Measurements from ENCODE around the gene ICE2. TPM values are rescaled to one million over a fixed set of nuclear protein-coding genes. Genes with fewer than 3 reads are reported as not detected.

ICE2 gene
- total and polyA plus RNA-seq, 2 experiments from 2014 or later, result 64.2 to 64.3 TPM

- Mint-ChIP-seq H3K9me3 (no peaks in the 10 kb centered on the region), H3K4me1 (peaks cover 5% of the 10 kb centered on the region; the same call in 1 of the 3 replicates), H3K4me3 (no peak overlapping the region), H3K36me3 (ENCODE audit: low read depth) (no peaks in the 10 kb centered on the region; the same call in 2 of the 3 replicates), H3K27me3 (ENCODE audit: insufficient read depth, low read depth, poor library complexity) (peaks cover 1% of the 10 kb centered on the region), H3K27ac (no peak overlapping the region)
- Histone ChIP-seq H2AFZ (no peak overlapping the region), H3K27ac (ENCODE audit: low read depth) (no peak overlapping the region), H3K36me3 (ENCODE audit: insufficient read depth) (no peaks in the 10 kb centered on the region), H3K4me2 (no peak overlapping the region), H3K4me1 (ENCODE audit: insufficient read depth) (no peaks in the 10 kb centered on the region), H3K79me2 (replicated peaks; ENCODE audit: insufficient read depth) (no peaks in the 10 kb centered on the region), H3F3A (replicated peaks; ENCODE audit: low read depth) (no peaks in the 10 kb centered on the region), H3K4me3 (no peak overlapping the region), H3K27me3 (ENCODE audit: insufficient read depth) (no peaks in the 10 kb centered on the region), H3K9me2 (ENCODE audit: insufficient read depth) (no peaks in the 10 kb centered on the region), H4K20me1 (replicated peaks; ENCODE audit: insufficient read depth) (no peaks in the 10 kb centered on the region)
- DNase-seq (ENCODE audit: low spot score), result no peak
- ATAC-seq, result no peak
- TF ChIP-seq ZNF462 (CRISPR knock-in tag; IDR thresholded peaks at IDR 0.05), result no peak
- no peak for TF ChIP-seq EZH2 (IDR thresholded peaks at IDR 0.05; ENCODE audit: low read depth, unreplicated experiment)
- TF ChIP-seq EZH2phosphoT487 (IDR thresholded peaks at IDR 0.05; ENCODE audit: unreplicated experiment), result no peak
- TF ChIP-seq POLR2AphosphoS5 (IDR thresholded peaks at IDR 0.05; ENCODE audit: low read depth), result no peak
- TF ChIP-seq NANOG (IDR thresholded peaks at IDR 0.05; ENCODE audit: borderline replicate concordance), result no peak
- no peak for TF ChIP-seq ETS1 (IDR thresholded peaks at IDR 0.05)
- no peak for TF ChIP-seq JUNB (IDR thresholded peaks at IDR 0.05; ENCODE audit: unreplicated experiment)
- TF ChIP-seq, protein P1, sequence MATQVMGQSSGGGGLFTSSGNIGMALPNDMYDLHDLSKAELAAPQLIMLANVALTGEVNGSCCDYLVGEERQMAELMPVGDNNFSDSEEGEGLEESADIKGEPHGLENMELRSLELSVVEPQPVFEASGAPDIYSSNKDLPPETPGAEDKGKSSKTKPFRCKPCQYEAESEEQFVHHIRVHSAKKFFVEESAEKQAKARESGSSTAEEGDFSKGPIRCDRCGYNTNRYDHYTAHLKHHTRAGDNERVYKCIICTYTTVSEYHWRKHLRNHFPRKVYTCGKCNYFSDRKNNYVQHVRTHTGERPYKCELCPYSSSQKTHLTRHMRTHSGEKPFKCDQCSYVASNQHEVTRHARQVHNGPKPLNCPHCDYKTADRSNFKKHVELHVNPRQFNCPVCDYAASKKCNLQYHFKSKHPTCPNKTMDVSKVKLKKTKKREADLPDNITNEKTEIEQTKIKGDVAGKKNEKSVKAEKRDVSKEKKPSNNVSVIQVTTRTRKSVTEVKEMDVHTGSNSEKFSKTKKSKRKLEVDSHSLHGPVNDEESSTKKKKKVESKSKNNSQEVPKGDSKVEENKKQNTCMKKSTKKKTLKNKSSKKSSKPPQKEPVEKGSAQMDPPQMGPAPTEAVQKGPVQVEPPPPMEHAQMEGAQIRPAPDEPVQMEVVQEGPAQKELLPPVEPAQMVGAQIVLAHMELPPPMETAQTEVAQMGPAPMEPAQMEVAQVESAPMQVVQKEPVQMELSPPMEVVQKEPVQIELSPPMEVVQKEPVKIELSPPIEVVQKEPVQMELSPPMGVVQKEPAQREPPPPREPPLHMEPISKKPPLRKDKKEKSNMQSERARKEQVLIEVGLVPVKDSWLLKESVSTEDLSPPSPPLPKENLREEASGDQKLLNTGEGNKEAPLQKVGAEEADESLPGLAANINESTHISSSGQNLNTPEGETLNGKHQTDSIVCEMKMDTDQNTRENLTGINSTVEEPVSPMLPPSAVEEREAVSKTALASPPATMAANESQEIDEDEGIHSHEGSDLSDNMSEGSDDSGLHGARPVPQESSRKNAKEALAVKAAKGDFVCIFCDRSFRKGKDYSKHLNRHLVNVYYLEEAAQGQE (IDR thresholded peaks at IDR 0.05; ENCODE audit: unreplicated experiment), result no peak
- TF ChIP-seq CREB1 (CRISPR knock-in tag; IDR thresholded peaks at IDR 0.05; ENCODE audit: low read depth), result no peak
- TF ChIP-seq STAT1 (IDR thresholded peaks at IDR 0.05; ENCODE audit: unreplicated experiment), result no peak
- no peak for TF ChIP-seq ZNF114 (CRISPR knock-in tag; IDR thresholded peaks at IDR 0.05)
- TF ChIP-seq, protein P2, sequence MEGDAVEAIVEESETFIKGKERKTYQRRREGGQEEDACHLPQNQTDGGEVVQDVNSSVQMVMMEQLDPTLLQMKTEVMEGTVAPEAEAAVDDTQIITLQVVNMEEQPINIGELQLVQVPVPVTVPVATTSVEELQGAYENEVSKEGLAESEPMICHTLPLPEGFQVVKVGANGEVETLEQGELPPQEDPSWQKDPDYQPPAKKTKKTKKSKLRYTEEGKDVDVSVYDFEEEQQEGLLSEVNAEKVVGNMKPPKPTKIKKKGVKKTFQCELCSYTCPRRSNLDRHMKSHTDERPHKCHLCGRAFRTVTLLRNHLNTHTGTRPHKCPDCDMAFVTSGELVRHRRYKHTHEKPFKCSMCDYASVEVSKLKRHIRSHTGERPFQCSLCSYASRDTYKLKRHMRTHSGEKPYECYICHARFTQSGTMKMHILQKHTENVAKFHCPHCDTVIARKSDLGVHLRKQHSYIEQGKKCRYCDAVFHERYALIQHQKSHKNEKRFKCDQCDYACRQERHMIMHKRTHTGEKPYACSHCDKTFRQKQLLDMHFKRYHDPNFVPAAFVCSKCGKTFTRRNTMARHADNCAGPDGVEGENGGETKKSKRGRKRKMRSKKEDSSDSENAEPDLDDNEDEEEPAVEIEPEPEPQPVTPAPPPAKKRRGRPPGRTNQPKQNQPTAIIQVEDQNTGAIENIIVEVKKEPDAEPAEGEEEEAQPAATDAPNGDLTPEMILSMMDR (conservative IDR thresholded peaks at IDR 0.05; ENCODE audit: low read depth in 2 of 2), result no peak
These were observed 34.0 kb upstream of the ICE2 start for GRCh38 chr15:60512937-60513336.

Data from GM23338 (cell line).